HFF-Myc (cell line): ENCODE data around the gene ACOX2.

ENCODE experiments used
- DNase-seq: peaks from one replicate; pipeline ENCODE4 v3.0.0-alpha.2; 2011; ENCODE audit warnings: low read depth; ENCODE audit errors: extremely low read depth
- H3K4me3 ChIP-seq: replicated peaks from 2 replicates; pipeline ENCODE4 v1.5.1; 2011; ENCODE audit warnings: low read depth, mild to moderate bottlenecking, control low read depth, low read length
- CTCF ChIP-seq: IDR thresholded peaks from 2 replicates; pipeline ENCODE4 v1.5.1; 2012; ENCODE audit warnings: mild to moderate bottlenecking, low read depth, low read length, control low read depth; ENCODE audit errors: missing control alignments

ACOX2 gene

DNA sequence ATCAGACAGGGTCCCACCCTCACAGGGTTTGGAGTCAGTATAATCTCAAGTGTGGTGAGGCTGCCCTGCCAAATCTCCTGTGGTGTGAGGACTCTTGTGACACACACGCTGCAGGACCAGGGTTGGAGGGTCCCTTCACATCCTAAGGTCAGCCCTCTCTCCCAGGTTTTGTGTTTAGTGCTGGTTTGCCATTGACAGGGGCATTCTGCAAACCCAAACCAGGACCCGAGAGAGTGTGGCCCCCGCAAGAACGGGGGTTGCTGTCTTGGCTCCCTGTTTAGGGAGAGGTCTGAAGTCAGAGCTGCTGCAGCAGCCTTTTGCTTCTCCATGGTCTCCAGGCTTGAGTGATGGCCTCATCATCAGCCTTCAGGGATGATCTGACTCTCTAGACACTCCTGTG lies 25.5 kb upstream of the ACOX2 start:
- TF ChIP-seq CTCF = no peak
- no peak overlapping the region for H3K4me3 ChIP-seq
- DNase-seq = no peak

GRCh38 chr3:58560771-58561311 lies 23.9 kb upstream of the ACOX2 start:
- no peak overlapping the region for H3K4me3 ChIP-seq
- DNase-seq = peak; percentile 92
- TF ChIP-seq CTCF = peak; percentile 67

DNA sequence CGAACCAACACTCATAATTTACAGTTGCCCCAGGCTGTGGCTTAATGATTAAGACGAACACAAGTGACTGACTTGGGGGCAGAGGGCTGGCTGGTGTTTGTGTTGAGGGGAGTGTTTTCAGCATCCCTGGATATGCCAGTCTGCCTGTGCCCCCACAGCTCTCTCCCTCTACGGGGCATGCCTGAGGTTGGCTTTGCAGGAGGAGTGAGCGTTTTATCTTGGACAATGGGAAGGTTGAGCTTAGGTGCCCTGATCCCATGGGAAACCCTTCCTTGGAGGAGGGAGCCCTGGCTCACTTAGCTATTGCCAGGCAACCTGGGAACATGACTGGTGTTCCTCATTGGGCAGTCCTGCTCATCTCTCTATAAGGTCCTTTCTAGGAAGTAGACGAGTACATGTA lies 22.6 kb upstream of the ACOX2 start:
- no peak for TF ChIP-seq CTCF
- no peak for DNase-seq
- no peak overlapping the region for H3K4me3 ChIP-seq

DNA sequence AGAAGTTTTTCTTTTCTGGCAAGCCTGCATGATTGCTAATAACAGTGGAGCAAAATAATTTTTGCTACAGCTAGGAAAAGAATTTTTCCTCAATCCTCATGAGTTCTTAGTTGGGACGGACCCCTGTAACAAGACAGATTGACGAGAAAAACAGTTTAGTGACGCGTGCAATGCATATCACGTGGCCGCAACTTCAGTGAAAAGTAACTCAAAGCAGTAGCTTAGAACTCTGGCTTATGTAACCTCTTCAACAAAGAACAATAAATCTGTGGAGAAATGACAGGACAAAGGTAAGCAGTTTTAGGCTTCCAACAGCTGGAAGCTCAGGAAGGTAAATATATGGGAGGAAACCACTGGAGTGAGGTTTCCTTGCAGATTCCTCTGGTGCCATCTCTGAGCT lies 20.5 kb upstream of the ACOX2 start:
- no peak overlapping the region for H3K4me3 ChIP-seq
- DNase-seq = no peak
- no peak for TF ChIP-seq CTCF

DNA sequence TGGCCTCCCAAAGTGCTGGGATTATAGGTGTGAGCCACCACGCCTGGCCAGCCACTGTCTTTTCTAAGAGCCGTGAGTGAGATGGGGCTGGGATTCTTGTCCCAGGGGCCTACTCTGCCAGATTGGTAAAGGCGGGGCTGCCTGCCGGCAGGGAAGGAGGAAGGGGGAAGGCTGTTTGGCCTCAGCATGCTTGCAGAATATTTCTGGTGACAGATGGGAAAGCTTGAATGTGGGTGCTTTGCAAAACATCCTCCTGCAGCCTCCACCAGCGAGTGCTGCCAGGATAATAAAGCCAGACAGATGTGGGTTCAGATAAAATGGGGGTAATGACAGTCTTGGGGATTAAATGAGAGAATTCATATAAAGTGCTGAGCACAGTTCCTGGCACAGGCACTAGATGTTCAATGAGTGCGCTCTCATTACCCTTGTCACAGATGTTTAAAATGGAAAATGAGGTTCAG lies 19.8 kb upstream of the ACOX2 start:
- no peak for DNase-seq

DNA sequence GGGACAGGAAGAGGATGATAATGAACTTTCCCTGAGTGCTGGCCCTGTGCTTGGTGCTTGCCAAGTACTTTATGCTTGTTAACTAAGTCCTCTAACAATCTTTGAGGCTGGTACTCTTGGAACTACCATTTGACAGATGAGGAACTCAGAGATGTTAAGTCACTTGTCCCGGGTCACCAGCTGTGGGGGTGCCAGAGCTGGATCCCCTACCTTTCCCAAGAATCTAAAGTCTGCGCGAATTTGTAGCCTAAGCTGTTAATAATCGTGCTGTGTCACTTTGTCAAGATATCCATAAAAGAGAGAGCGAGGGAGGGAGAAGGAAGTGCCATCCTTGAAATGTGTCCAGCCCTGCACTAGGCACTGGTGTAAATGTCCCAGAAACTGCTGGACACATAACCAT lies 19.0 kb upstream of the ACOX2 start:
- DNase-seq = no peak
- TF ChIP-seq CTCF = no peak
- no peak overlapping the region for H3K4me3 ChIP-seq

More for the DNA sequence above, 19.8 kb upstream of the ACOX2 start:
- no peak overlapping the region for H3K4me3 ChIP-seq
- TF ChIP-seq CTCF = no peak

GRCh38 chr3:58555203-58555602 lies 18.2 kb upstream of the ACOX2 start:
- H3K4me3 ChIP-seq = no peak overlapping the region
- no peak for TF ChIP-seq CTCF
- DNase-seq = no peak
